ENCODE results near the gene RYR3.

Gene RYR3

DNA sequence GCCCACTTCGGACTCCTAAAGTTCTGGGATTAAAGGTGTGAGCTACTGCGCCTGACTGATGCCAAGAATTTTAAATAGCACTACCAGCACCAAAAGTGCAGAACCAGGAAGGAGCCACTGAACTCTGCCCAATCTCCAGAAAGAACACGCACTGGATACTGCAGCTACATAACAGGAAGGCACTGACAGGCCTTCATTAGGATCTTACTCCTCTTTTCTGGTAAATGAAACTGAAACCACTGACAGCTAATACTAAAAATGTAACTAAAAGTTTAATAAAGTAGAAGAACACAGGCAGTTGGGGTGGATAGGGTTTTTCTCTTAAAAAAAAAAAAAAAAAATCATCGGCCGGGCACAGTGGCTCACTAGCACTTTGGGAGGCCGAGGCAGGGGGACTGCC lies 583.4 kb downstream of the RYR3 start:
- DNase-seq (ENCODE audit: low read depth): no peak

DNA sequence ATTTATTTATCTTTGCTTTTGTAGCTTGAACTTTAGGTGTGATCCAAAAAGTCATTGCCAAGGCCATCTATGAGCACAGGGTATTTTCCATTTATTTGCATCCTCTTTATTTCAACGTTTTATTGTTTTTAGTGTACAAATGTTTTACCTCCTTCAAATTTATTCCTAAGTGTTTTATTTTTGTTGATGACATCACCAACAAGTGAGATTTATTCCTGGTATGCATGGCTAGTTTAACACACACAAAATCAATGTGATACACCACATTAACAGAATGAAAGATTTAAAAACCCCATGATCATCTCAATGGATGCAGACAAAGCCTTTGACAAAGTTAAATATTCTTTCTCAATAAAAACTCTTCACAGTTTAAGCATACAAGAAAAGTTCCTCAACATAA lies 591.3 kb downstream of the RYR3 start:
- no peak for DNase-seq (ENCODE audit: low read depth)

GRCh38 chr15:33903661-33904060 lies 592.9 kb downstream of the RYR3 start:
- no peak for DNase-seq (ENCODE audit: low read depth)

- no peak for DNase-seq (ENCODE audit: low read depth)
Observed at GRCh38 chr15:33907326-33907725, 596.6 kb downstream of the RYR3 start.

GRCh38 chr15:33908406-33908805 lies 597.6 kb downstream of the RYR3 start:
- DNase-seq (ENCODE audit: low read depth): no peak

DNA sequence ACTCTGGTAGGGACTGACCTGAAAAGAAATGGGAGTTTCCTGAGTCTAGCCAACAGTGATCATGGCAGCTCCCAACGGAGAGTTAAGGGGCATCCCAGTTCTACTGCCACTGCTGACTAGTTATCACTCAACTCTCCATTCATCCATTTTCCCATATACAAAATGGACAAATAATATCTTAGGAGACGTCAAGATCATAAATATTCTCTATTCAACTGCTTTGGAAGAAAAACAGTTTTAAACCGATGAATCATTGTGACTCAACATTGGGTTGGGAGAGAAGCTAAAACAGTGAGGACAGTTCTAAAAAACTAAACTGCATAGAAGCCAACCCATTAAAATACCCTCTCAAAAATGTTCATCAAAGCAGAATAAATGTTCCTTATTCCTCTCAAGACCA lies 600.0 kb downstream of the RYR3 start:
- DNase-seq (ENCODE audit: low read depth): no peak

DNA sequence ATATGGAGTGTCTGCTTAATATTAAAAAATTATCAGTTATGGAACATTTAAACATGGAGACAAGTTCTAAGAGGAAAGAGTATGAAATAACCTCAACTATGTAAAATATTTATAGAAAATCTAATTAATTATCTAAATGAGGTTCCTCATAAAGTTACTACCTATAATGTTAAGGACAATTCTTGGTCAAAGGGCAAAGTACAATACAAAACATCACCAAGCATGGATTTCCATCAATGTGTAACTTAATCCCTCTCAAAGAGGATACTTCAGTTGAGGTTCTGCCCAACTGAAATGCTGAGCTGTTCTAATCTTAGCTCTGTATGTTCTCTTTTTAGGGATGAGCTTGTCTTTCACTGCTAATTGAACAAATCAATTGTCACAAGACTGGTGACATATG lies 601.6 kb downstream of the RYR3 start:
- no peak for DNase-seq (ENCODE audit: low read depth)

DNA sequence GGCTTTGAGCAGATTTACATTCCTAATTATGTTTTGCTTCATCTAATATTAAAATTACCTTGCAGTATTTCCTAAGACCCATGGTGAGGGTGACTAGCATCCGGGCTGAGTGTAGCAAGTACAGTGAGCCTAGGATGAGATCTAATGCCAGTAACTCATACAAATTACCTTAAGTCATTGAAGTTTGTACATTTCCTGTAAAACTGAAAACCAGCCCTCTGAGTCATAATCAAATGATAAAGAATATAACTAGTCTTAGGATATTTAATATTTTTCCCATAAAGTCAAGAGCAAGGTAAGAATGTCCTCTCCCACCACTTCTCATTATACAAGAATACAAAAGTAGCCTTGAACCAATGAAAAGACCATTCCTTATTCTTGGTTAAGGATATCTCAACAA lies 602.7 kb downstream of the RYR3 start:
- no peak for DNase-seq (ENCODE audit: low read depth)
